B cell (primary cell): ENCODE data around the gene SEC14L1. TPM values are rescaled to one million over a fixed set of nuclear protein-coding genes. Genes with fewer than 3 reads are reported as not detected.

Experiments used
- ATAC-seq: fragments of 200-7000 bp; cut with Tn5 transposase; one replicate; pipeline ENCODE4 v1.10.0; 2021; ENCODE audit warnings: low read depth, mild to moderate bottlenecking, moderate number of reproducible peaks, moderate library complexity
- CTCF ChIA-PET: fragments of 350-600 bp; sonication (Branson Sonifier 250); formaldehyde crosslinking; loops from one replicate; lab custom pipeline; 2021; ENCODE audit warnings: antibody characterized with exemption, inconsistent platforms; lab: Charles Lee
- POLR2A ChIA-PET: fragments of 350-600 bp; sonication (Branson Sonifier 250); formaldehyde crosslinking; loops from one replicate; lab custom pipeline; 2021; ENCODE audit warnings: antibody characterized with exemption; lab: Charles Lee
- DNase-seq: peaks from one replicate; pipeline ENCODE4 v3.0.0; 2013
- H2AFZ ChIP-seq: 2 replicates; pipeline ENCODE4 v1.6.1; 2012; ENCODE audit warnings: mild to moderate bottlenecking, low read depth, low read length; ENCODE audit not compliant: insufficient read depth, poor library complexity, severe bottlenecking
- H3K27ac ChIP-seq, 2 donors: 1 replicate in 1 of 2; 2 replicates in 1 of 2; pipeline ENCODE4 v1.5.1; 2012 to 2013; ENCODE audit warnings: low read length in 2 of 2, mild to moderate bottlenecking in 2 of 2, moderate library complexity in 1 of 2
- H3K27me3 ChIP-seq, 4 experiments: fragments of 200-600 bp in 1 of 4; sonication (generic) in 1 of 4; replicated peaks in 1 of 4; 1 replicate in 2 of 4; 2 replicates in 2 of 4; pipeline versions ENCODE4 v1.6.1 to v1.7.0; 2013 to 2016; ENCODE audit warnings: low read length in 3 of 4, mild to moderate bottlenecking in 2 of 4, mixed read lengths in 1 of 4, moderate library complexity in 1 of 4; ENCODE audit not compliant: insufficient read depth in 4 of 4, control insufficient read depth in 3 of 4; ENCODE audit errors: control extremely low read depth in 1 of 4
- H3K36me3 ChIP-seq, 2 experiments: replicated peaks in 1 of 2; 1 replicate in 1 of 2; 2 replicates in 1 of 2; pipeline versions ENCODE4 v1.6.1 to v1.7.1; 2013; ENCODE audit warnings: low read length in 1 of 2; ENCODE audit not compliant: insufficient read depth in 2 of 2, control insufficient read depth in 1 of 2; ENCODE audit errors: control extremely low read depth in 1 of 2, extremely low read depth in 1 of 2
- H3K4me1 ChIP-seq, 2 donors: fragments of 200-600 bp in 1 of 2; sonication (generic) in 1 of 2; 1 replicate in 1 of 2; 2 replicates in 1 of 2; pipeline versions ENCODE4 v1.5.1 to v1.6.1; 2013 to 2017; ENCODE audit warnings: low read length in 2 of 2; ENCODE audit not compliant: control insufficient read depth in 2 of 2, insufficient read depth in 2 of 2
- H3K4me2 ChIP-seq: replicated peaks from 2 replicates; pipeline ENCODE3; 2012; ENCODE audit warnings: mild to moderate bottlenecking, low read depth, low read length; ENCODE audit not compliant: poor library complexity, severe bottlenecking
- H3K4me3 ChIP-seq, 5 experiments: fragments of 200-600 bp in 1 of 5; sonication (generic) in 1 of 5; 1 replicate in 3 of 5; 2 replicates in 2 of 5; pipeline versions ENCODE4 v1.5.1 to v1.7.0; 2011 to 2016; ENCODE audit warnings: low read length in 4 of 5, mild to moderate bottlenecking in 4 of 5, low read depth in 2 of 5, control low read depth in 1 of 5, moderate library complexity in 1 of 5; ENCODE audit not compliant: insufficient read depth in 1 of 5; ENCODE audit errors: control extremely low read depth in 1 of 5, extremely low read depth in 1 of 5
- H3K79me2 ChIP-seq: fragments of 200-600 bp; sonication (generic); one replicate; pipeline ENCODE4 v1.6.0; 2016; ENCODE audit warnings: low read length; ENCODE audit not compliant: control insufficient read depth, insufficient read depth
- H3K9ac ChIP-seq: fragments of 200-600 bp; sonication (generic); 2 replicates; pipeline ENCODE4 v1.6.1; 2017; ENCODE audit warnings: mild to moderate bottlenecking, low read length, moderate library complexity
- H3K9me3 ChIP-seq, 3 donors: one replicate each; pipeline versions ENCODE4 v1.6.1 to v1.7.1; 2013; ENCODE audit warnings: low read length in 2 of 3; ENCODE audit not compliant: control insufficient read depth in 2 of 3, insufficient read depth in 1 of 3; ENCODE audit errors: control extremely low read depth in 1 of 3
- H4K20me1 ChIP-seq: 2 replicates; pipeline ENCODE4 v1.6.0; 2012; ENCODE audit warnings: mild to moderate bottlenecking, low read length; ENCODE audit not compliant: insufficient read depth, control insufficient read depth, poor library complexity, severe bottlenecking
- H3K27ac Mint-ChIP-seq: one replicate; pipeline ENCODE4 v1.8.0; 2021; ENCODE audit warnings: mixed read lengths
- H3K27me3 Mint-ChIP-seq: one replicate; pipeline ENCODE4 v1.8.0; 2021; ENCODE audit warnings: mixed read lengths
- H3K4me1 Mint-ChIP-seq: one replicate; pipeline ENCODE4 v1.8.0; 2021; ENCODE audit warnings: mixed read lengths
- H3K4me3 Mint-ChIP-seq: one replicate; pipeline ENCODE4 v1.8.0; 2021; ENCODE audit warnings: mixed read lengths
- H3K9me3 Mint-ChIP-seq: one replicate; pipeline ENCODE4 v1.8.0; 2022; ENCODE audit warnings: mixed read lengths; ENCODE audit not compliant: insufficient read depth
- EZH2 ChIP-seq: IDR thresholded peaks from 2 replicates; pipeline ENCODE4 v1.6.1; 2012; ENCODE audit warnings: borderline replicate concordance, low read depth, mild to moderate bottlenecking, moderate library complexity, low read length; ENCODE audit not compliant: insufficient read depth, poor library complexity, severe bottlenecking
- WGBS: methylation state at CpG from one replicate; pipeline ENCODE4 v1.1.5; 2013; ENCODE audit warnings: missing lambda C conversion rate; ENCODE audit not compliant: insufficient coverage; 5-methylcytosine and 5-hydroxymethylcytosine counted together
- intact Hi-C: fragments of 100-400 bp; cut with micrococcal nuclease; formaldehyde crosslinking; loops from one replicate; pipeline ENCODE4 v1.10.0; 2022
- polyA plus RNA-seq: library from polyadenylated mRNA; depleted of rRNA; stranded (reverse); fragments of >200 nt; gene quantifications from 2 replicates; pipeline ENCODE4 v1.2.3, GENCODE V29; 2012
- total RNA-seq, 2 donors: library from RNA; stranded (reverse); fragments of 120-200 nt in 1 of 2; gene quantifications; 1 replicate in 1 of 2; 2 replicates in 1 of 2; pipeline versions ENCODE4 v1.2.3 to v1.2.4, GENCODE V29; 2013 to 2022
- TF ChIP-seq, protein P1 (sequence below): fragments of 200-600 bp; IDR thresholded peaks from one replicate; pipeline ENCODE4 v1.8.0; 2022; ENCODE audit warnings: antibody characterized with exemption, mild to moderate bottlenecking

SEC14L1 gene
- total and polyA plus RNA-seq, 2 donors (not counting 1 experiment from before 2014, with no cell fraction given): 37.7 to 103 TPM

- H3K27me3 ChIP-seq: no peaks in the 10 kb centered on the region
Measured at GRCh38 chr17:77203846-77204245, 63.1 kb downstream of the SEC14L1 start.

DNA sequence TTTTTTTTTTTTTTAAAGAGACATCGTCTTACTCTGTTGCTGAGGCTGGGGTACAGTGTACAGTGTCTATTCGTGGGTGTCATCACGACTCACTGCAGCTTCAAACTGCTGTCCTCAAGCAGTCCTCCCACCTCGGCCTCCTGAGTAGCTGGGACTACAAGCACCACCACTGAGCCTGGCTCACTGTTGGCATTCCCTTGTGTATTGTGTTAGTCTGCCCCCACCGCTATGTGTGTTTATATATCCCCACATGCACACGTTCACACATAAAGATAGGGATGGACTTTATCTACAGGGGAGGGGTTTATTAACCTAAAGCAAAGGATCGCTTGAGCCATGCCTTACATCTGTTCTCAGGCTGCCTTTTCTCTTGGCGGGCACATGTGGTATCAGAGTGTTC, 63.8 kb downstream of the SEC14L1 start:
- POLR2A ChIA-PET: interaction anchor here (0.7 kb wide), 1 partner anchor 64 kb away, joined by 4 read pairs; the partner anchor contains the start of gene SEC14L1
- no peak overlapping the region for H3K9ac ChIP-seq
- no peaks in the 10 kb centered on the region for H3K9me3 Mint-ChIP-seq
- no peaks in the 10 kb centered on the region for H3K27me3 Mint-ChIP-seq
- H4K20me1 ChIP-seq: peaks cover 51% of the 10 kb centered on the region
- no peak overlapping the region for H3K4me3 Mint-ChIP-seq
- H3K9me3 ChIP-seq: no peaks in the 10 kb centered on the region
- no peak overlapping the region for H3K4me2 ChIP-seq
- H3K27ac ChIP-seq: no peak overlapping the region
- peaks cover 4 to 10% of the 10 kb centered on the region in 2 donors for H3K4me1 ChIP-seq
- no peaks in the 10 kb centered on the region for H3K27me3 ChIP-seq
- TF ChIP-seq, protein P1, sequence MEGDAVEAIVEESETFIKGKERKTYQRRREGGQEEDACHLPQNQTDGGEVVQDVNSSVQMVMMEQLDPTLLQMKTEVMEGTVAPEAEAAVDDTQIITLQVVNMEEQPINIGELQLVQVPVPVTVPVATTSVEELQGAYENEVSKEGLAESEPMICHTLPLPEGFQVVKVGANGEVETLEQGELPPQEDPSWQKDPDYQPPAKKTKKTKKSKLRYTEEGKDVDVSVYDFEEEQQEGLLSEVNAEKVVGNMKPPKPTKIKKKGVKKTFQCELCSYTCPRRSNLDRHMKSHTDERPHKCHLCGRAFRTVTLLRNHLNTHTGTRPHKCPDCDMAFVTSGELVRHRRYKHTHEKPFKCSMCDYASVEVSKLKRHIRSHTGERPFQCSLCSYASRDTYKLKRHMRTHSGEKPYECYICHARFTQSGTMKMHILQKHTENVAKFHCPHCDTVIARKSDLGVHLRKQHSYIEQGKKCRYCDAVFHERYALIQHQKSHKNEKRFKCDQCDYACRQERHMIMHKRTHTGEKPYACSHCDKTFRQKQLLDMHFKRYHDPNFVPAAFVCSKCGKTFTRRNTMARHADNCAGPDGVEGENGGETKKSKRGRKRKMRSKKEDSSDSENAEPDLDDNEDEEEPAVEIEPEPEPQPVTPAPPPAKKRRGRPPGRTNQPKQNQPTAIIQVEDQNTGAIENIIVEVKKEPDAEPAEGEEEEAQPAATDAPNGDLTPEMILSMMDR: no peak
- TF ChIP-seq EZH2: no peak
- DNase-seq (no peak), ATAC-seq (no peak)
- no peak overlapping the region for H2AFZ ChIP-seq
- WGBS: 100% methylated on average over 2 of the region's 8 CpGs
- intact Hi-C loops: no loop called here
- no peaks in the 10 kb centered on the region for H3K79me2 ChIP-seq
- H3K4me3 ChIP-seq: no peak overlapping the region
- H3K27ac Mint-ChIP-seq: no peak overlapping the region
- H3K4me1 Mint-ChIP-seq: peaks cover 13% of the 10 kb centered on the region
- peaks cover 4 to 88% of the 10 kb centered on the region in 2 experiments for H3K36me3 ChIP-seq
- CTCF ChIA-PET: interaction anchor here (0.5 to 0.7 kb wide), 2 partner anchors 148 to 831 kb away, joined by 3 to 5 read pairs; no protein-coding TSS in a partner anchor

More at GRCh38 chr17:77203846-77204245, 63.1 kb downstream of the SEC14L1 start:
- TF ChIP-seq EZH2: no peak
- TF ChIP-seq, protein P1: no peak
- no peaks in the 10 kb centered on the region for H3K9me3 Mint-ChIP-seq
- Histone ChIP-seq H3K9ac (no peak overlapping the region), H4K20me1 (peaks cover 44% of the 10 kb centered on the region), H3K27ac (no peak overlapping the region), H3K4me1 (peaks cover 4 to 10% of the 10 kb centered on the region in 2 donors), H2AFZ (no peak overlapping the region), H3K36me3 (peaks cover 4 to 83% of the 10 kb centered on the region in 2 experiments), H3K9me3 (no peaks in the 10 kb centered on the region), H3K79me2 (no peaks in the 10 kb centered on the region), H3K4me3 (no peak overlapping the region), H3K4me2 (no peak overlapping the region)
- POLR2A ChIA-PET: interaction anchor here (0.6 to 0.7 kb wide), 2 partner anchors 63 to 1613 kb away, joined by 3 to 4 read pairs; partner anchors contain the start of gene SEC14L1
- H3K4me1 Mint-ChIP-seq: peaks cover 11% of the 10 kb centered on the region
- 97% methylated on average over 11 of the region's 13 CpGs for WGBS
- H3K27ac Mint-ChIP-seq: no peak overlapping the region
- ATAC-seq (no peak), DNase-seq (no peak)
- H3K4me3 Mint-ChIP-seq: no peak overlapping the region
- CTCF ChIA-PET: interaction anchor here (0.5 to 0.7 kb wide), 2 partner anchors 147 to 830 kb away, joined by 3 to 5 read pairs; no protein-coding TSS in a partner anchor
- intact Hi-C loops: no loop called here
- no peaks in the 10 kb centered on the region for H3K27me3 Mint-ChIP-seq
